ENCODE measurements around the gene ULK2. TPM values are rescaled to one million over a fixed set of nuclear protein-coding genes. Genes with fewer than 3 reads are reported as not detected.
"Not testable (repeated sequence)": the region's sequence is repeated elsewhere in the genome, so short reads cannot be mapped to it uniquely, and the experiment has no call there.

Gene ULK2
- total RNA-seq, 4 donors from 2014 or later: 9.0 to 28.5 (median 12.9) TPM

GRCh38 chr17:19865021-19865420, 2.7 kb downstream of the ULK2 start:
- TF ChIP-seq POLR2A (IDR thresholded peaks at IDR 0.05) (no peak), CTCF (IDR thresholded peaks at IDR 0.05) (no peak), EP300 (IDR thresholded peaks at IDR 0.05; ENCODE audit: low read depth) (no peak), POLR2AphosphoS5 (IDR thresholded peaks at IDR 0.05) (no peak)
- H3K27me3 ChIP-seq: no peaks in the 10 kb centered on the region
- intact Hi-C loops (cut with DNase I; ENCODE audit: low total_unique reads): no loop called here
- H3K27ac ChIP-seq: no peak overlapping the region
- H3K9me3 ChIP-seq: no peaks in the 10 kb centered on the region
- peaks cover 0 to 24% (median 13%) of the 10 kb centered on the region in 4 donors for H3K4me1 ChIP-seq
- in situ Hi-C loops (cut with MboI; ENCODE audit: low pct_ligation_motif_present in 1 of 4, low pct_unique_long_range_greater_than_20kb in 1 of 4, low sequenced_read_pairs in 3 of 4): no loop called here
- no peak for DNase-seq
- H3K36me3 ChIP-seq: no peaks in the 10 kb centered on the region
- 82 to 84% methylated on average over 3 of the region's 3 CpGs for WGBS, 2 donors (ENCODE audit: low coverage in 1 of 2)
- H3K4me3 ChIP-seq: no peak overlapping the region

- H3K36me3 ChIP-seq; H3K4me3 ChIP-seq; H3K9me3 ChIP-seq; intact Hi-C loops (cut with DNase I; ENCODE audit: low total_unique reads); in situ Hi-C loops (cut with MboI; ENCODE audit: low pct_ligation_motif_present in 1 of 4, low pct_unique_long_range_greater_than_20kb in 1 of 4, low sequenced_read_pairs in 3 of 4); H3K27me3 ChIP-seq; DNase-seq; H3K4me1 ChIP-seq; H3K27ac ChIP-seq: not testable (repeated sequence)
- 87 to 98% methylated on average over 5 to 9 of the region's 9 CpGs for WGBS, 2 donors (ENCODE audit: low coverage in 1 of 2)
Observed at GRCh38 chr17:19860647-19861177, 7.0 kb downstream of the ULK2 start.

- Histone ChIP-seq H3K36me3 (no peaks in the 10 kb centered on the region), H3K27ac (no peak overlapping the region), H3K4me3 (no peak overlapping the region), H3K9me3 (no peaks in the 10 kb centered on the region), H3K4me1 (no peaks in the 10 kb centered on the region), H3K27me3 (no peaks in the 10 kb centered on the region)
- in situ Hi-C loops (cut with MboI; ENCODE audit: low pct_ligation_motif_present in 1 of 4, low pct_unique_long_range_greater_than_20kb in 1 of 4, low sequenced_read_pairs in 3 of 4): no loop called here
- DNase-seq: no peak
- TF ChIP-seq POLR2AphosphoS5 (IDR thresholded peaks at IDR 0.05) (no peak), CTCF (IDR thresholded peaks at IDR 0.05) (no peak), EP300 (IDR thresholded peaks at IDR 0.05; ENCODE audit: low read depth) (no peak), POLR2A (IDR thresholded peaks at IDR 0.05) (no peak)
- WGBS, 2 donors (ENCODE audit: low coverage in 1 of 2): 72 to 74% methylated on average over 2 of the region's 2 CpGs
- intact Hi-C loops (cut with DNase I; ENCODE audit: low total_unique reads): no loop called here
Observed at GRCh38 chr17:19857640-19858039, 10.1 kb downstream of the ULK2 start.

- TF ChIP-seq EP300 (IDR thresholded peaks at IDR 0.05; ENCODE audit: low read depth): no peak
- DNase-seq: no peak
- no peaks in the 10 kb centered on the region for H3K4me1 ChIP-seq
- H3K4me3 ChIP-seq: no peak overlapping the region
- in situ Hi-C loops (cut with MboI; ENCODE audit: low pct_ligation_motif_present in 1 of 4, low pct_unique_long_range_greater_than_20kb in 1 of 4, low sequenced_read_pairs in 3 of 4) (no loop called here), intact Hi-C loops (cut with DNase I; ENCODE audit: low total_unique reads) (no loop called here)
- H3K36me3 ChIP-seq: no peaks in the 10 kb centered on the region
- H3K27me3 ChIP-seq: no peaks in the 10 kb centered on the region
- H3K9me3 ChIP-seq: no peaks in the 10 kb centered on the region
- no peak overlapping the region for H3K27ac ChIP-seq
Observed at GRCh38 chr17:19833914-19834313, 33.8 kb downstream of the ULK2 start.

- H3K27me3 ChIP-seq: no peaks in the 10 kb centered on the region
- no peak overlapping the region for H3K27ac ChIP-seq
- intact Hi-C loops (cut with DNase I; ENCODE audit: low total_unique reads) (no loop called here), in situ Hi-C loops (cut with MboI; ENCODE audit: low pct_ligation_motif_present in 1 of 4, low pct_unique_long_range_greater_than_20kb in 1 of 4, low sequenced_read_pairs in 3 of 4) (no loop called here)
- WGBS, 2 donors (ENCODE audit: low coverage in 1 of 2): 88 to 94% methylated on average over 2 of the region's 2 CpGs
- no peak overlapping the region for H3K4me3 ChIP-seq
- H3K9me3 ChIP-seq: no peaks in the 10 kb centered on the region
- H3K36me3 ChIP-seq: peaks cover 0 to 5% (median 2%) of the 10 kb centered on the region in 4 donors
- DNase-seq: no peak
- TF ChIP-seq POLR2AphosphoS5 (IDR thresholded peaks at IDR 0.05): no peak
- TF ChIP-seq POLR2A (IDR thresholded peaks at IDR 0.05): no peak
- no peak for TF ChIP-seq EP300 (IDR thresholded peaks at IDR 0.05; ENCODE audit: low read depth)
- TF ChIP-seq CTCF (IDR thresholded peaks at IDR 0.05): no peak
- no peaks in the 10 kb centered on the region for H3K4me1 ChIP-seq
Observed at GRCh38 chr17:19830061-19830460, 37.7 kb downstream of the ULK2 start.
